Thoracic aorta (tissue), 2 donors: ENCODE measurements around the gene LPIN1. TPM values are rescaled to one million over a fixed set of nuclear protein-coding genes. Genes with fewer than 3 reads are reported as not detected.

Source experiments
- ATAC-seq: fragments of 150-250 bp; one replicate; pipeline ENCODE4 v1.8.0; 2017; ENCODE audit warnings: low read depth; ENCODE audit not compliant: insufficient number of reproducible peaks, low FRiP score
- DNase-seq: peaks from one replicate; pipeline ENCODE4 v3.0.0-alpha.2; 2020; ENCODE audit warnings: low spot score
- H3K27ac ChIP-seq, 2 donors: fragments of 200-600 bp; sonication (generic); 1 replicate in 1 of 2; 2 replicates in 1 of 2; pipeline ENCODE4 v1.5.1; 2016; ENCODE audit warnings: mild to moderate bottlenecking in 2 of 2, moderate library complexity in 2 of 2
- H3K27me3 ChIP-seq: fragments of 200-600 bp; sonication (generic); replicated peaks from 2 replicates; pipeline ENCODE4 v1.6.0; 2016; ENCODE audit warnings: mild to moderate bottlenecking; ENCODE audit not compliant: insufficient read depth
- H3K36me3 ChIP-seq: fragments of 200-600 bp; sonication (generic); one replicate; pipeline ENCODE4 v1.5.1; 2016
- H3K4me1 ChIP-seq, 2 donors: fragments of 200-600 bp; sonication (generic); 1 replicate in 1 of 2; 2 replicates in 1 of 2; pipeline versions ENCODE4 v1.5.1 to v1.6.0; 2016; ENCODE audit warnings: low read depth in 2 of 2, mild to moderate bottlenecking in 1 of 2; ENCODE audit not compliant: control insufficient read depth in 1 of 2
- H3K4me3 ChIP-seq: fragments of 200-600 bp; sonication (generic); 2 replicates; pipeline ENCODE4 v1.5.1; 2016; ENCODE audit warnings: mild to moderate bottlenecking
- H3K9me3 ChIP-seq: fragments of 200-600 bp; sonication (generic); 2 replicates; pipeline ENCODE4 v1.5.1; 2016
- CTCF ChIP-seq: fragments of 200-600 bp; sonication (generic); IDR thresholded peaks from one replicate; pipeline ENCODE4 v1.5.1; 2019; ENCODE audit warnings: antibody characterized with exemption
- total RNA-seq, 2 donors: library from RNA; depleted of rRNA; stranded (reverse); fragments of >200 nt; gene quantifications; one replicate each; pipeline versions ENCODE4 v1.1.0 to v1.2.3, GENCODE V29; 2016

The LPIN1 gene
- total RNA-seq, 2 donors from 2014 or later, result 24.5 to 55.8 TPM

GRCh38 chr2:11876436-11876835 lies 130.0 kb downstream of the LPIN1 start:
- TF ChIP-seq CTCF, result no peak
- Histone ChIP-seq H3K27me3 (no peaks in the 10 kb centered on the region), H3K27ac (no peak overlapping the region), H3K4me1 (no peaks in the 10 kb centered on the region), H3K9me3 (no peaks in the 10 kb centered on the region), H3K4me3 (no peak overlapping the region), H3K36me3 (no peaks in the 10 kb centered on the region)
- no peak for DNase-seq
- ATAC-seq, result no peak

- Histone ChIP-seq H3K9me3 (no peaks in the 10 kb centered on the region), H3K27me3 (no peaks in the 10 kb centered on the region), H3K4me1 (no peaks in the 10 kb centered on the region), H3K4me3 (no peak overlapping the region), H3K27ac (no peak overlapping the region), H3K36me3 (no peaks in the 10 kb centered on the region)
- DNase-seq (no peak), ATAC-seq (no peak)
- TF ChIP-seq CTCF, result no peak
Measured at GRCh38 chr2:11876889-11877288, 130.5 kb downstream of the LPIN1 start.

Other genes starting within 250 kb of the LPIN1 start
- gene GREB1, start 212.6 kb upstream of the LPIN1 start, total RNA-seq, result 10 to 100 TPM in 1 of 2 donors, 1 to 10 TPM in 1; 2.4 to 13.5 TPM
- not detected for gene NTSR2, start 76.4 kb upstream of the LPIN1 start, total RNA-seq